Trophoblast cell (in vitro differentiated cells and primary cell): Measurements from ENCODE around the gene NMNAT3. TPM values are rescaled to one million over a fixed set of nuclear protein-coding genes. Genes with fewer than 3 reads are reported as not detected.

Source experiments
- DNase-seq, 2 donors: peaks; one replicate each; pipeline ENCODE4 v3.0.0-alpha.2; 2016
- H2AFZ ChIP-seq: 2 replicates; pipeline ENCODE4 v1.6.1; 2013; ENCODE audit warnings: low read length, moderate library complexity, mild to moderate bottlenecking; ENCODE audit not compliant: insufficient read depth, poor library complexity
- H2AK5ac ChIP-seq: 2 replicates; pipeline ENCODE4 v1.6.1; 2013; ENCODE audit warnings: mild to moderate bottlenecking, low read length
- H2BK120ac ChIP-seq: 2 replicates; pipeline ENCODE4 v1.6.1; 2013; ENCODE audit warnings: low read length, mild to moderate bottlenecking, moderate library complexity; ENCODE audit not compliant: insufficient read depth, poor library complexity
- H2BK12ac ChIP-seq: 2 replicates; pipeline ENCODE4 v1.6.1; 2013; ENCODE audit warnings: mild to moderate bottlenecking, low read length, moderate library complexity
- H2BK5ac ChIP-seq: 2 replicates; pipeline ENCODE4 v1.6.1; 2013; ENCODE audit warnings: low read length, low read depth, moderate library complexity, mild to moderate bottlenecking; ENCODE audit not compliant: poor library complexity
- H3K14ac ChIP-seq: 2 replicates; pipeline ENCODE4 v1.6.1; 2013; ENCODE audit warnings: mild to moderate bottlenecking, low read length
- H3K18ac ChIP-seq: 2 replicates; pipeline ENCODE4 v1.6.1; 2013; ENCODE audit warnings: mild to moderate bottlenecking, low read length
- H3K23ac ChIP-seq: 2 replicates; pipeline ENCODE4 v1.6.1; 2013; ENCODE audit warnings: low read length
- H3K27ac ChIP-seq: 2 replicates; pipeline ENCODE4 v1.5.1; 2013; ENCODE audit warnings: low read depth, mild to moderate bottlenecking, inconsistent platforms, low read length, moderate library complexity
- H3K27me3 ChIP-seq: 2 replicates; pipeline ENCODE4 v1.6.1; 2013; ENCODE audit warnings: inconsistent platforms, mild to moderate bottlenecking, low read length, moderate library complexity; ENCODE audit not compliant: insufficient read depth
- H3K36me3 ChIP-seq, 2 experiments: 1 replicate in 1 of 2; 2 replicates in 1 of 2; pipeline ENCODE4 v1.6.1; 2013; ENCODE audit warnings: low read length in 2 of 2, mild to moderate bottlenecking in 2 of 2, moderate library complexity in 1 of 2; ENCODE audit not compliant: insufficient read depth in 2 of 2, control insufficient read depth in 1 of 2
- H3K4ac ChIP-seq: 2 replicates; pipeline ENCODE4 v1.6.1; 2013; ENCODE audit warnings: low read depth, mild to moderate bottlenecking, low read length, moderate library complexity
- H3K4me1 ChIP-seq, 2 experiments: 1 replicate in 1 of 2; 2 replicates in 1 of 2; pipeline ENCODE4 v1.6.1; 2013; ENCODE audit warnings: low read length in 2 of 2, mild to moderate bottlenecking in 2 of 2, moderate library complexity in 1 of 2; ENCODE audit not compliant: insufficient read depth in 2 of 2, control insufficient read depth in 1 of 2
- H3K4me2 ChIP-seq: 2 replicates; pipeline ENCODE4 v1.6.1; 2013; ENCODE audit warnings: inconsistent platforms, mild to moderate bottlenecking, low read length, moderate library complexity
- H3K4me3 ChIP-seq: 2 replicates; pipeline ENCODE4 v1.5.1; 2013; ENCODE audit warnings: mild to moderate bottlenecking, low read depth, low read length, inconsistent platforms
- H3K79me1 ChIP-seq: one replicate; pipeline ENCODE4 v1.6.1; 2013; ENCODE audit warnings: low read length
- H3K79me2 ChIP-seq: 2 replicates; pipeline ENCODE4 v1.6.1; 2013; ENCODE audit warnings: low read length, mild to moderate bottlenecking; ENCODE audit not compliant: control insufficient read depth, insufficient read depth, poor library complexity
- H3K9ac ChIP-seq: 2 replicates; pipeline ENCODE4 v1.6.1; 2013; ENCODE audit warnings: mild to moderate bottlenecking, low read length
- H3K9me3 ChIP-seq: 2 replicates; pipeline ENCODE4 v1.6.1; 2013; ENCODE audit warnings: low read depth, mild to moderate bottlenecking, control low read depth, inconsistent platforms, low read length; ENCODE audit not compliant: insufficient read depth
- H4K12ac ChIP-seq: 2 replicates; pipeline ENCODE4 v1.6.1; 2013; ENCODE audit warnings: low read depth, mild to moderate bottlenecking, low read length, moderate library complexity
- H4K8ac ChIP-seq: 2 replicates; pipeline ENCODE4 v1.6.1; 2013; ENCODE audit warnings: low read depth, mild to moderate bottlenecking, low read length, moderate library complexity
- H4K91ac ChIP-seq: one replicate; pipeline ENCODE4 v1.6.1; 2013; ENCODE audit warnings: low read depth, mild to moderate bottlenecking, low read length, moderate library complexity
- WGBS: extraction: QIAGEN DNeasy Blood & Tissue Kit; methylation state at CpG from one replicate; pipeline ENCODE4 v1.1.7; 2013; ENCODE audit warnings: missing lambda C conversion rate; ENCODE audit not compliant: insufficient read length, insufficient coverage; ENCODE audit errors: extremely low coverage; 5-methylcytosine and 5-hydroxymethylcytosine counted together
- polyA plus RNA-seq: library from polyadenylated mRNA; stranded (reverse); fragments of 200-250 nt; gene quantifications from 2 replicates; pipeline ENCODE4 v1.2.3, GENCODE V29; 2013

Gene NMNAT3
- polyA plus RNA-seq, result 0.08 and 0.19 TPM in 2 replicates

DNA sequence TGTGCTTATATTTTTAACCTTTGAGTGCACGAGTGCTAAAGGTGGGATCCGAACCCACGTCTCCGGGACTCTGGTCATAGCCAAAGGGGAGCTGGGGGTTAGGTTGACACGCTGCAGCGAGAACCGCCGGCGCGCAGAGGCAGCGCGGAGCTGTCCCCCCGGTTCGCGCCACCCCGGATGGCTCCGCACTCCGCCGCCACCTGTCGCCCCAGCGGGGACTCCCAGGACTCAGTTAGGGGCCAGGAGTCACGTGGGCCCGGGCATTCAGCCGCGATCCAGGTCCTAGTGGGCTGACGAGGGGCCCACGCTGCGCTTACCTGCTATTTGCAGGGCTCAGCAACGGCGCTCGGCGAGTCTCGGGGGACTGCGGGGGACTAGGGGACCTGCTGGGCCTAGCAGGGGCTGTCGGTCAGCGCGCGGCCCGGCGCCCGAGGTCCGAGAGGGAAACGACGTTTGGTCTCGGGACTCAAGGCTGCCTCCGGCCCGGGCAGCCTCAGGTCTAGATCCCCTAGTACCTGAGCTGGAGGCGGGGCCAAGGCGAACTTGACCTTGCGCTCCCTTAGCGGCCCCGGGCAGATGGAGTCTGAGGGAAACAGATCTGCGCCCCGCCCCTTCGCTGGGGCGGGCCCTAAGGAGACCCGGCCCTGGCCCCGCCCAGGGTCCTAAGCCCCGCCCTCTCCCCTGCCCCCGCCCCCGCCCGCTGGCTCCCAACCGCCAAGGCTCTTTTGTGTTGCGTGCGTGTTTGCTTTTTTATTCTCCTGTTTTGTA, at the start of gene NMNAT3:
Gene NMNAT3, minus strand, starts transcription at position 585 of the 768 bp plus-strand sequence. CDS start 50,248 bp downstream, outside the sequence.
- Histone ChIP-seq H2BK12ac (no peak within 1 kb of the TSS), H3K79me1 (no peaks in the 10 kb centered on the region), H3K23ac (no peak within 1 kb of the TSS), H2AK5ac (no peak within 1 kb of the TSS), H2AFZ (peak within 1 kb of the TSS; percentile 87), H4K8ac (no peak within 1 kb of the TSS), H3K27ac (no peak within 1 kb of the TSS), H4K12ac (no peak within 1 kb of the TSS), H2BK5ac (no peak within 1 kb of the TSS), H3K9ac (no peak within 1 kb of the TSS), H3K4me3 (peak within 1 kb of the TSS; percentile 71), H3K4me2 (peak within 1 kb of the TSS; percentile 85), H3K14ac (no peak within 1 kb of the TSS), H3K18ac (no peak within 1 kb of the TSS), H2BK120ac (no peak within 1 kb of the TSS), H3K27me3 (peaks cover 4% of the 10 kb centered on the region), H3K4ac (no peak within 1 kb of the TSS), H3K4me1 (peaks cover 1 to 5% of the 10 kb centered on the region in 2 experiments), H3K9me3 (peaks cover 3% of the 10 kb centered on the region), H4K91ac (no peak within 1 kb of the TSS), H3K79me2 (no peaks in the 10 kb centered on the region), H3K36me3 (no peaks in the 10 kb centered on the region)
- peak; percentile 64 to 75 for DNase-seq
- no CpG with 5 or more reads among the region's 65 CpGs for WGBS

DNA sequence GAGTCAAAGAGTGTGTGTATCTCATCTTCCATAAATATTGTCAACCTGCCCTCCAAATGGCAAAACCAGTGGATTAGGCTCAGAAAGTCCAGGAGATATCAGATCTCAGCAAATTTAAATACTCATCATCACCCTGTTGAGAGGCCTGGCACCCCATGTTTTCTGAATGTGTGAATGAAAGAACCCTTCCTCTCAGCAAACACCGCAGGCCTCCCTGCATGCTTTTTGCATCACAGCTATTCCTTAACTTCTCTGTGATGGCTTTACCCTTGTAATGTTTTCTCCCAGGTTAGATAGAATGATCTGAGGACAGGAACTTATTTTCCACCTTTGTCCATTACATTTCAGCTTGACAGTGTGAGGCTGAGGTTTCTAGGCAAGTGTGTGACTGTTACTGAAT, 43.6 kb upstream of the NMNAT3 start:
- Histone ChIP-seq H2AK5ac (no peak overlapping the region), H3K4me1 (peaks cover 0 to 3% of the 10 kb centered on the region in 2 experiments), H3K36me3 (no peaks in the 10 kb centered on the region), H3K9ac (no peak overlapping the region), H2BK12ac (no peak overlapping the region), H3K9me3 (no peaks in the 10 kb centered on the region), H2AFZ (no peak overlapping the region), H3K27ac (no peak overlapping the region), H3K4ac (no peak overlapping the region), H4K91ac (no peak overlapping the region), H3K14ac (no peak overlapping the region), H3K18ac (no peak overlapping the region), H2BK5ac (no peak overlapping the region), H3K79me1 (no peaks in the 10 kb centered on the region), H3K23ac (no peak overlapping the region), H4K8ac (no peak overlapping the region), H3K79me2 (no peaks in the 10 kb centered on the region), H3K27me3 (no peaks in the 10 kb centered on the region), H4K12ac (no peak overlapping the region), H3K4me3 (no peak overlapping the region), H2BK120ac (no peak overlapping the region), H3K4me2 (no peak overlapping the region)
- DNase-seq, result no peak
- WGBS, result no CpG with 5 or more reads among the region's 1 CpG

DNA sequence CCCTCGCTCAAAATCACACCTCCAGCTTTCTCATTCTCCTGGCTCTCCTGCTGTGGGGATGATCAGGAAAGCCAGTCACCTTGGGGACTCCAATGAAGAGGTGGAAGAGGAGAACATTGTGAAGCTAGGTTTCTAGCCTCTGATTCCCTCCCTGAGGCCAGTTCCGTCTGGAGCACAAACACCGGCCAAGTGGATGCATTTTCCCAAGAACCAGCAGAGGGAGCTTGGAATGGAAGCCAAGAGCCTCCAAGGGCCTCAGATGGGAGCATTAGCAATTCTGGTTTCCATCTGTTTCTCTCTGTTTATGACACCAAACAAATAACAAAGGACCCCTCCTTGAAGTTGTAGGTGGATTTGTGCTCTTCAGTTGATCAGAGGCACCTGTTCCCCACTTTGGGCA, 40.6 kb upstream of the NMNAT3 start:
- Histone ChIP-seq H4K91ac (peak overlapping the region; percentile 7), H3K18ac (no peak overlapping the region), H2BK12ac (no peak overlapping the region), H3K4me2 (no peak overlapping the region), H4K8ac (no peak overlapping the region), H3K9ac (no peak overlapping the region), H3K4me1 (peaks cover 0 to 3% of the 10 kb centered on the region in 2 experiments), H3K23ac (no peak overlapping the region), H2BK120ac (no peak overlapping the region), H3K14ac (no peak overlapping the region), H2AK5ac (no peak overlapping the region), H3K27me3 (no peaks in the 10 kb centered on the region), H4K12ac (no peak overlapping the region), H3K79me2 (no peaks in the 10 kb centered on the region), H3K79me1 (no peaks in the 10 kb centered on the region), H2AFZ (no peak overlapping the region), H2BK5ac (no peak overlapping the region), H3K36me3 (no peaks in the 10 kb centered on the region), H3K9me3 (no peaks in the 10 kb centered on the region), H3K4ac (no peak overlapping the region), H3K27ac (no peak overlapping the region), H3K4me3 (no peak overlapping the region)
- WGBS, result no CpG with 5 or more reads among the region's 3 CpGs
- peak; percentile 56 to 81 for DNase-seq

DNA sequence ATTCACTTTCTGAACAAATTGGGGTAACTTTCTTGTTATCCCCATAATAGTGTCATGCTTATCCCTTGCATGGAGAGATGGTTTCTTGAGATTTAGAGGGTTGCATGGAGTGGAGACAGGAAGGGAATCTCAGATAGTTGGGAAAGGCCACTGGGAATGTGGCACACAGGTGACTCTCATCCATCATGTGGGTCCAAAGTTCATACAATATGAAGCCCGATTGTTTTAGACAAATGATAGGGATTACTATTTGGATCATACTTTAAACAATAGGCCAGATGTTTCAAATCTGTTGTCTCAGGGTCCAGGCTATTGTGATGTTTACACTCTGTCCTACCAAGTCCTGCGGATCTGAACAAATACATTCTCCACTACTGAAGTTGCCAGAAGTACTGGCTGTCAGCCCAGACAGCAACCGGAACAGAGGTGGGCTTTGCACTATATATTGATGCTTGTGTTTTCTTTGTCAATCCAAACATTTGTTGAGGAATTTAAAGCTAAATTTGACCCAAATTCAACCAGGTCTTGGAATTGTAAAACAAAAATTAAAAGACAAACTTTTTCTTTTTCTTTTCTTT, 39.2 kb upstream of the NMNAT3 start:
- Histone ChIP-seq H2AK5ac (no peak overlapping the region), H3K36me3 (no peaks in the 10 kb centered on the region), H3K4ac (no peak overlapping the region), H3K14ac (no peak overlapping the region), H3K9me3 (no peaks in the 10 kb centered on the region), H3K4me2 (no peak overlapping the region), H2BK120ac (no peak overlapping the region), H3K23ac (no peak overlapping the region), H2AFZ (no peak overlapping the region), H4K8ac (no peak overlapping the region), H3K9ac (no peak overlapping the region), H2BK5ac (no peak overlapping the region), H3K27ac (no peak overlapping the region), H3K4me1 (peaks cover 0 to 3% of the 10 kb centered on the region in 2 experiments), H3K27me3 (no peaks in the 10 kb centered on the region), H3K18ac (no peak overlapping the region), H2BK12ac (no peak overlapping the region), H3K79me1 (no peaks in the 10 kb centered on the region), H3K79me2 (no peaks in the 10 kb centered on the region), H4K12ac (no peak overlapping the region), H3K4me3 (no peak overlapping the region), H4K91ac (no peak overlapping the region)
- DNase-seq, result no peak
- no CpG with 5 or more reads among the region's 3 CpGs for WGBS
